ENCODE measurements around the gene VARS1.

VARS1 gene

GRCh38 chr6:31749301-31750036, 46.1 kb downstream of the VARS1 start:
- DNase-seq (ENCODE audit: low read depth in 3 of 3, low spot score in 1 of 3): no peak
